HCEC 1CT (cell line): ENCODE data around the gene POU2F1.
"Not testable (repeated sequence)": the region's sequence is repeated elsewhere in the genome, so short reads cannot be mapped to it uniquely, and the experiment has no call there.

ENCODE experiments used
- DNase-seq: peaks from one replicate; pipeline ENCODE4 v3.0.0-alpha.2; 2017

The POU2F1 gene

DNA sequence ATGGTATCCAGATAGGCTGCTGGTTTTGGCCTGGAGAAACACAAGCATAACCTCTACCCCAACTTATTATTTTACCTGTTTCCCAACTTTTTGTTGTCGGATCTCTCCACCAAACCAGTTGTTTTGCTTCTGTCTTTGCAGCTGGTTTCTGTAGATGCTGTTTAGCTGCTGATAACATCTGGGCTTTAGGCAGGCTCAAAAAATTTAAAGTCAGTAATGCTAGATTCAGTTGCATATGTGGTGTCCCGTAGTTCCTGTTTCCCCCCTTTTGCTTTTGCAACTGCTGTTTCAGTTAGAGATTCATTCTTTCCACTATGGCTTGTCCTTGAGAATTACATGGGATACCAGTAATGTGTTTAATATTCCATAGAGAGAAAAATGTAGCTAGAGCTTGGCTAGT, 98.5 kb downstream of the POU2F1 start:
- DNase-seq: not testable (repeated sequence)

DNA sequence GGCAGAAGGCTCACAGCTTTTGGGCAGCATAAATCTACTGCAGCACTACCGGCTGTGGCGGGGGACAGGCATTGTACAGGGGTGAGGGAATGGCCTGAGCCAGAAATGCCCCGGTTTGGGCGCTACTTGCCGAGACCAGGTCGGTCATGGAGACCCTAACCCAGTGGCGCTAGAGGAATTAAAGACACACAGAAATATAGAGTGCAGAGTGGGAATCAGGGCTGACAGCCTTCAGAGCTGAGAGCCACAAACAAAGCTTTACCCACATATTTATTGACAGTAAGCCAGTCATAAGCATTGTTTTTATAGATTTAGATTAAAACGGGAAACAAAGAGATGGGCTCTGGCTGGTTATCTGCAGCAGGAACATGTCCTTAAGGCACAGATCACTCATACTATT, 101.8 kb downstream of the POU2F1 start:
- DNase-seq: no peak

DNA sequence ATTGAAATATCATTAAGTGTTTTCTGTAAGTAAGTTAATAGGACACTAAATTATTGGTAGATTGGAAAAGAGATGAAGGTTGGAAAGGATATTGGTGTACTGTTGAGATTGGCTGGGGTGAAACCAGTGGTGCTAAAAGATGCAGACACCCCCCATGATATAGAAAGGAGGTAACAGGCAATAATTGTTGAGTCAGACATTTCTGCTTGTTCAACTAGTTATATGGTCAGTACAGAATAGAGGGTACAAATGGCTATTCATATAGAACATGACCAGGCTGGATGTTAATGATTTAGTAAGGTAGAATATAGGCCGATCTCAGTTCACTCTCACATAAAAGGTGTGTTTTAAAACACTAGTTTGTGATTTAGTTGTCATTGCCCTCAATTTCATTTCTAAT, 104.5 kb downstream of the POU2F1 start:
- DNase-seq: no peak

GRCh38 chr1:167328306-167328815, 107.7 kb downstream of the POU2F1 start:
- no peak for DNase-seq

GRCh38 chr1:167328816-167329483, 108.3 kb downstream of the POU2F1 start:
- no peak for DNase-seq

GRCh38 chr1:167330601-167331293, 110.1 kb downstream of the POU2F1 start:
- no peak for DNase-seq

GRCh38 chr1:167331650-167332049, 111.0 kb downstream of the POU2F1 start:
- no peak for DNase-seq

GRCh38 chr1:167332503-167332902, 111.8 kb downstream of the POU2F1 start:
- peak; percentile 47 for DNase-seq

DNA sequence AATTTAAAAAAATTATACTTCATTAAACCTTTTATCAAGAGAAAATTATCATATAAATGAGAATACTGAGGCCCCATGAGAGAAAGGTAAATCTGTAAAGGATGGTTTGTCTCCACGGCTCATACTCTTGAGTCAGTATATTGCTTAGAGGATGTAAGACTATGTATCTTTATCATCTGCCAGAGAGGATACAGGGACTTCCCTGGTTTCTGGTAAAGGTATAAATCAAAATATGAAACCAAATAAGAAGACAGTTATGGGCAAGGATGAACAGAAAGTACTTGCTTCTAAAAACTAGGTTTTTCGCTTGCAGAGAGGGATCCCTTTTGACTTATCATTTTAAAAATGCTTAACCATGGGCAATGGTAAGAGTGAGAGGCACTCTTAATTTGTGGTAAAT, 112.4 kb downstream of the POU2F1 start:
- DNase-seq: no peak

- no peak for DNase-seq
Measured at GRCh38 chr1:167333703-167334102, 113.0 kb downstream of the POU2F1 start.

DNA sequence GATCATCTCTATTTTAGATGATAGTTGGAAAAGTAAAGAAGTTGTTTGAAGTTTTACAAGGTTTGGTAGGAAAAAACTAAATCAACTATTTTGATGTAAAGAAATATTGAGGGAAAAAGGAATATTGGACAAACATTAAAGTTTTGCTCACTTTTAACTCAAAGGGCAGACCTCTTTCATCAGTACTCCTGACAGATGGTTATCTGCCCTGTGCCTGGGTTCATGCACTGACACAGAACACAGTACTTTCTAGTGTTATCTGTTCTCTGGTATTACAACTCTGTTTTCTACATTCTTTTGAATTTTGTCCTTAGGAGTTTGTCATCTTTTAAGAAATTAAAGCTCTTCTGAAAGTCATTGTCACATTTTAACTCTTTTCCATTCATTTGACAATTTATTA, 118.7 kb downstream of the POU2F1 start:
- no peak for DNase-seq

- peak; percentile 15 for DNase-seq
Measured at GRCh38 chr1:167342846-167343245, 122.2 kb downstream of the POU2F1 start.

DNA sequence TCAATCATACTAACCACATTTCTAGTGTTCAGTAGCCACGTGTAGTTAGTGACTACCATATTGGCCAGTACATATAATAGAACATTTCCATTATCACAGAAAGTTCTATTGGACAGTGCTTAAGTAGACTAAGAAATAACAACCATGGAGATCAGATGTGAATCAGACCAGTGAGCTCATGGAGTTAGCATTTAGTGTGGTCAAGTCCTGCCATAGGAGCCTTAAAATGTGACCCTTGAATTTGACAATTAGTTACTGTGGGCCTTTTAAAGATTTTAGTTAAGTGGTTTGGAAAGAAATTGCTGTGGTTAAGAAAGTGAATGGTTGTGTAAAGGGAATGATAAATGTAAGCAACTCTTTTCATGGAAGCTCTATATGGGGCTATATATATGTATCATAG, 123.4 kb downstream of the POU2F1 start:
- DNase-seq: peak; percentile 37

DNA sequence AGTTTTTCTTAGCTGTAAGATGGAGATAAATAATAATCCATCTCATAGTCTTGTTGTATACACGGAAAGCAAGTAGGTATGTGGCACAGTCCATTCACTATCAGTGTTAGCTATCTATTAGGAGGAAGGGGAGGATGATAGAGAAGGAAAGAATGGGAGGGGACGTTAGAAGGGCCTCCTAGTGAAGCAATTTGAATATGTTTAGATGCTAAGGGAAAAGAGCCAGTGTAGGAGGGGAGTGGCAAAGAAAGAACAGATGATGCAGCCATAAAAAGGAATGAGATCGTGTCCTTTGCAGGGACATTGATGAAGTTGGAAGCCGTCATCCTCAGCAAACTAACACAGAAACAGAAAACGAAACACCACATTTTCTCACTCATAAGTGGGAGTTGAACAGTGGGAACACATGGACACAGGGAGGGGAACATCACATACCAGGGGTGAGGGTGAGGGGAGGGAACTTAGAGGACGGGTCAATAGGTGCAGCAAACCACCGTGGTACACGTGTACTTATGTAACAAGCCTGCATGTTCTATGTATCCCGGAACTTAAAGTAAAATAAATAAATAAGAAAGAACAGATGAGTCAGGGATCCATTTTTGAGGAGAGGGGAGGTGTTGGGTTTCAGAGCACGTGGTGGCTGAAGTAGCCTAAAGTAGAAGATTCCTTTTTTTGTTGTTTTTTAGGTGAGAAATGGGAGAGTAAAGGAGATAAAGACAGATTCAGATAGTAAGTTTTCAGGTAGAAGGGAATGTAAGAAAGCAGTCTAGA, 124.1 kb downstream of the POU2F1 start:
- DNase-seq: peak; percentile 23

DNA sequence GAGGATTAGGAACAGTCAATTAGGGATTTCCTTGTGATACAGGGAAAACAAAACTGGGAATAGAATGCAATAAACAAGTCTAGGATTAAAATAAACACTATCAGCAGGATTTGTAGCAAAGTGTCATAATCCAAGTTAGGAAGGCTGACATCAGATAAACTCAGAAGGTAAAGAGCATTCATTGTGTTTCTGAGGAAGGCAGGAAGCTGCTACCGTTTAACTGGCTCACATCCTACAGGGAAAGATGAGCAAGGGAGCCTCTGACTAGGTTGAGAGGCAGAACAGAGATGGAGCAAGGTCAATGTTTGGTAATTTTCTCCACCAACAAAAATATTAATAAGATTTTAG, 124.7 kb downstream of the POU2F1 start:
- DNase-seq: peak; percentile 10

DNA sequence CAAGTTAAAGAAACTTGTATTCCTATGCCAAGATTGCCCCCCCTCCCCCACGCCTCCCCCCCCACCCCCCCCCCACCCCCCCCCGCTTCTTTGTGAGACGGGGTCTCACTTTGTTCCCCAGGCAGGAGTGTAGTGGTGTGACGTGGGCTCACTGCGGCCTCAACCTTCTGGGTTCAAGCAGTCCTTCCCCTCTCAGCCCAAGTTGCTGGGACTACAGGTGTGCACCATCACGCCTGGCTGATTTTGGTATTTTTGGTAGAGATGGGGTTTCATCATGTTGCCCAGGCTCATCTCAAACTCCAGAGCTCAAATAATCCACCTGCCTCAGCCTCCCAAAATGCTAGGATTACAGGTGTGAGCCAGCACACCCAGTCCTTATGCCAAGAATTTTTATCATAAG, 136.6 kb downstream of the POU2F1 start:
- no peak for DNase-seq

- DNase-seq: no peak
Measured at GRCh38 chr1:167359295-167359694, 138.6 kb downstream of the POU2F1 start.

- no peak for DNase-seq
Measured at GRCh38 chr1:167360120-167360519, 139.4 kb downstream of the POU2F1 start.

- no peak for DNase-seq
Measured at GRCh38 chr1:167362638-167363037, 142.0 kb downstream of the POU2F1 start.

- DNase-seq: no peak
Measured at GRCh38 chr1:167364826-167365225, 144.1 kb downstream of the POU2F1 start.

- no peak for DNase-seq
Measured at GRCh38 chr1:167365360-167365759, 144.7 kb downstream of the POU2F1 start.

DNA sequence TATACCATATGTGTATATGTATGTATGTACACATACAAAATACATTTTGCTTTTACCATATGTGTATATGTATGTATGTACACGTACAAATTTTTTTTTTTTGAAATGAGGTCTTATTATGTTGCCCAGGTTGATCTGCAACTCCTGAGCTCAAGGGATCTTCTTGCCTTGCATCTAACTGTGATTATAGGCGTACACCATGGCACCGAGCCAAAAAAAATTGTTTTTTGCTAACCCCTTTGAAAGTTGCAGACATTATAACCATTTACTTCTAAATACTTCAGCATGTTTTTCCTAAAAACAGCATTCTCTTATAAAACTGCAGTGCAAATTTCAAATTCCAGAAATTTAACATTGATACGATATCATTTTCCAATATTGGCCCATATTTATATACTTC, 147.0 kb downstream of the POU2F1 start:
- no peak for DNase-seq

DNA sequence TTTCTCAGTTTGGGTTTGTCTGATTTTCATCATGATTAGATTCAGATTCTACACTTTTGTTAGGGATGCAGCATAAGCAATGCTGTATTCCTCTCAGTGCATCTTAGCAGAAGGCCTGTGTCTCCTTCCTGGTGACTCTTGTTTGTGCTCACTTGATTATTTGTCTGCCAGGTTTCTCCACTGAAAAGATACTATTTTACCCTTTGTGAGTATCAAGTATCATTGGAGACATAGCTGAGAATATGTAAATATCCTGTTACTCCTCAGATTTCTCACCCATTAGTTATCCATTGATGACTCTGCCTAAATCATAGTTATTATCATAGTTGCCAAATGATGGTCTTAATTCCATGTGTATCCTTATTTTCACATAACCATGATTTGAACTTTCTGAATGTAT, 148.5 kb downstream of the POU2F1 start:
- no peak for DNase-seq

DNA sequence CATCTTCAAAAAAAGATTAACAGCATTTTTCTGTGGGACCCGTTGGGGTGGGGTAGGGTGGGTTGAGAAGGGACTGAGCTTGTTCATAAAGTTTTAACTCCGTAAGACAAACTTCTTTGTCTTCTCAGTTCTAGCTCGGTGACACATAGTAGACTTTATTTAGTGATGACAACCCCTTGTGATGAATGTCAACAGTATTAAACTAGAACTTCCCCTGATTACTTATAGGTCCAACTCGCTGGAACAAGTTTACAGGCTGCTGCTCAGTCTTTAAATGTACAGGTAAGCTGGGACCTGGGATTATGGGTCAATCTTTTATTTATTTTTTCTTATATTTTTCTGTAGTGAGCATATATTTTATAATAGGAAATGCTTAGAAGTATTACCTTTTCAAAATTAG, 149.2 kb downstream of the POU2F1 start:
- no peak for DNase-seq
